Choroid plexus epithelial cell (primary cell): Measurements from ENCODE around the gene LAMP1.
A peak's percentile ranks its signal among the peaks of the same experiment; 100 is the strongest.

ENCODE experiments used
- DNase-seq: peaks from one replicate; pipeline ENCODE4 v3.0.0-alpha.2; 2010; ENCODE audit warnings: low read depth
- H3K4me3 ChIP-seq: 2 replicates; pipeline ENCODE4 v1.5.1; 2011; ENCODE audit warnings: low read depth, mild to moderate bottlenecking, control low read depth, low read length, moderate library complexity
- TF ChIP-seq, protein P1 (sequence below): conservative IDR thresholded peaks from 2 replicates; pipeline ENCODE4 v1.5.1; 2011; ENCODE audit warnings: low read depth, mild to moderate bottlenecking, control low read depth, inconsistent platforms, low read length, moderate library complexity

The LAMP1 gene

DNA sequence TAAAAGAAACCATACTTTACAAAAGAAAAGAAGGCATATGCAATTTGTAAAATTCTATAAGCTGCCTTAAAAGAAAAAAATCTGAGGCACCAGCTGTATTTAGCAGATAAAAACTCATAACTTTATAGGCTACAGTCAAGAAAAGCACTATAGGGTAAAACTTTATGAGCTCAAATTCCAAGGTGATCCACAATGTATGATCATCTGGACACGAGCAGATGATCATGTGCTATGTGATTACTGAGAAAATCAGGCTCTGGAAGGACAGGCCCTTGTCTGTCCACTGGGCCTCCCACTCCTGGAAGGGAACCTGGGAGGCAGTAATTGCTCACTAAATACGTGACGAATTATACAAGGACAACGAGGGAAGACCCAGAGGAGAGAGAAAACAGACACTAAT, 59.6 kb downstream of the LAMP1 start:
- no peak for DNase-seq
- H3K4me3 ChIP-seq: no peak overlapping the region
- TF ChIP-seq, protein P1, sequence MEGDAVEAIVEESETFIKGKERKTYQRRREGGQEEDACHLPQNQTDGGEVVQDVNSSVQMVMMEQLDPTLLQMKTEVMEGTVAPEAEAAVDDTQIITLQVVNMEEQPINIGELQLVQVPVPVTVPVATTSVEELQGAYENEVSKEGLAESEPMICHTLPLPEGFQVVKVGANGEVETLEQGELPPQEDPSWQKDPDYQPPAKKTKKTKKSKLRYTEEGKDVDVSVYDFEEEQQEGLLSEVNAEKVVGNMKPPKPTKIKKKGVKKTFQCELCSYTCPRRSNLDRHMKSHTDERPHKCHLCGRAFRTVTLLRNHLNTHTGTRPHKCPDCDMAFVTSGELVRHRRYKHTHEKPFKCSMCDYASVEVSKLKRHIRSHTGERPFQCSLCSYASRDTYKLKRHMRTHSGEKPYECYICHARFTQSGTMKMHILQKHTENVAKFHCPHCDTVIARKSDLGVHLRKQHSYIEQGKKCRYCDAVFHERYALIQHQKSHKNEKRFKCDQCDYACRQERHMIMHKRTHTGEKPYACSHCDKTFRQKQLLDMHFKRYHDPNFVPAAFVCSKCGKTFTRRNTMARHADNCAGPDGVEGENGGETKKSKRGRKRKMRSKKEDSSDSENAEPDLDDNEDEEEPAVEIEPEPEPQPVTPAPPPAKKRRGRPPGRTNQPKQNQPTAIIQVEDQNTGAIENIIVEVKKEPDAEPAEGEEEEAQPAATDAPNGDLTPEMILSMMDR: no peak

DNA sequence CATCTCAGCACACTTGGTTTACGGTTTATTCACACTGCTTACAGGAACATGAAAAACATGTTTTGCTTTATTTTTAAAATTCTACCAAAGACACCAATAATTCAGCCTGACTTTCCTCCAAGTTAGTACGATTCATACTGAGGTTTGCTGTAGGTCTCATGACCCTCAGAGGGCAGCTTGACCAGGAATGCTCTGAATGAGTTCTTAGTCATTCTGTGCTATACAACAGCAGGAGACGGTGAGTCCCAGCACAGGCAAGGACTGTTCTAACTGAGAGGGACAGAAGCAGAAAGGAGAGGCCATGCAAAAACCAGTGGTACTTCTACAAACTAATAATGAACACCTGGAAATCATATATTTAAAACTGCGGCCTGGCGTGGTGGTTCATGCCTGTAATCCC, 60.5 kb downstream of the LAMP1 start:
- peak; percentile 84 for DNase-seq
- TF ChIP-seq, protein P1: no peak
- H3K4me3 ChIP-seq: no peak overlapping the region

DNA sequence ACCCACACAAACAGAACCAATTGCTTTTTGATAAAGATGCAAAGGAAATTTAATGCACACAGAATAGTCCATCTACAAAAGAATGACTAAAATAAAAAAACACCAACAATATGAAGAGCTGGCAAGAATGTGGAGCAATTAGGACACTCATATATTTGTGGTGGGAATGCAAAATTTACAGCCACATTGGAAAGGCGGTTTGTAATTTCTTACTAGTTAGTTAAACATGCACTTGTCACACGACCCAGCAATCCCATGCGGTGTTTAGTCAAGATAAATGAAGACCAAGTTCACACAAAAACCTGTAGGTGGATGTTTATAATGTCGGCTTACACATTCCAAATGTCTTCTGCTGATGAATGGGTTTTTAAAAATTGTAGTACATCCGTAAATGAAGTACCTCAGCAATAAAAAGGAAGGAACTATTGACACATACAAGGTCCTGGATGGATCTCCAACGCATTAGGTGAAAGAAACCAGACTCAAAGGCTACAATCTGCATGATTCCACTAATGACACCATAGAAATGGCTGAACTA, 61.7 kb downstream of the LAMP1 start:
- TF ChIP-seq, protein P1: no peak

DNA sequence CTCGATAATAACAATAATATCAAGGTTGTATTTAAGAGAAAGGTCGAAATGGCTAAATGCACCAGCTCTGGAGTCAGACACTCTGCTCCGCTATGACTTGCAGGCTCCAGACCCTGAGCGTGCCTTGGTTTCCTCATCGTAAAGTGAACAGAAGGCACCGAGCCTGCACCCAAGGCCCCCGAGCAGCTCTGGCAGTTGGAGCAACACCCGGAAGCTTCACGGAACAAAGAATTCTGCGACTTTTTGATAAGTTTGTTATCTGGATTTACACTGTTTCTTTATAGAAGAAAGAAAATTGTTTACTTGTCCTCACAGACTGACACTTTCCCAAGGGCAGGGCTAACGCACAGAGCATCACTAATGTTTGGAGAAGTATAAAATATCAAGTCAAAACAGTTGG, 62.5 kb downstream of the LAMP1 start:
- TF ChIP-seq, protein P1: no peak
- DNase-seq: no peak
- no peak overlapping the region for H3K4me3 ChIP-seq

More for the DNA sequence above, 61.7 kb downstream of the LAMP1 start:
- H3K4me3 ChIP-seq: no peak overlapping the region
- DNase-seq: no peak

DNA sequence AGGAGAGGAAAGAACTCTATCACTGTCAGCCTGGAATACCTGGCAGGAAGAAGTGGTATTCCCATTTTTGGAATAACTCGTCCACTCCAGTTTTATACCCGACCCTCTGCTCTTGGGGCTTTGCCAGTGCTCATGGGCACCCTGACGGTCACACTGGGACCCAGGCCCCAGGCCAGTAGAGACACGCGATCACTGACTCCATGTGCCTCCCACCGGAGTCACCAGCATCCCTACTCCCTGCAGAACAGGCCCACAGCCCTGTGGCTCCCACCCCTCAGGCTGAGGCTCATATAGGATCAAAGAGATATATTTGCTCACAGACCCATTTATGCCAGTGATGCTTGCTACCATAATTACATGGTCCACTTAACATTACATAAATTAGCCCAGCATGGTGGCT, 63.4 kb downstream of the LAMP1 start:
- H3K4me3 ChIP-seq: no peak overlapping the region
- DNase-seq: no peak
- TF ChIP-seq, protein P1: no peak

DNA sequence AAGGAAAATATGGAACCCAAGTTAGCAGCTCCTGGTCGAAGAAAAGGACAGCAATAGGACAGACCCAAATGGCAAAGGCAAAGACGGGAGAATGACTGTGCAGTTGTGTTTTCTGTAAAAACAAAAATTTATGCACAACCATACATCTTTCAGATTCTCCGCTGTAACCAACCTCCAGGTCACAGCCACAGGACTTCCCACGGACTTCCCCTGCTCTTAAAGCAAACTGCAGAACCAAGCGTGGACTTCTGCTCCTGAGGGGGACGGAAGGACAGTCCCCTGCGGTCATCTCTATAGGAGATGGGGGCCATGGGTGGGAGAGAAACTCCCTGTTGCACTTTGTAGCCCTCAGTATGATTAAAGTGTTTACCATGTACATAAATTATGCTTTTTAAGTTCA, 64.4 kb downstream of the LAMP1 start:
- TF ChIP-seq, protein P1: no peak
- DNase-seq: no peak
- H3K4me3 ChIP-seq: no peak overlapping the region

DNA sequence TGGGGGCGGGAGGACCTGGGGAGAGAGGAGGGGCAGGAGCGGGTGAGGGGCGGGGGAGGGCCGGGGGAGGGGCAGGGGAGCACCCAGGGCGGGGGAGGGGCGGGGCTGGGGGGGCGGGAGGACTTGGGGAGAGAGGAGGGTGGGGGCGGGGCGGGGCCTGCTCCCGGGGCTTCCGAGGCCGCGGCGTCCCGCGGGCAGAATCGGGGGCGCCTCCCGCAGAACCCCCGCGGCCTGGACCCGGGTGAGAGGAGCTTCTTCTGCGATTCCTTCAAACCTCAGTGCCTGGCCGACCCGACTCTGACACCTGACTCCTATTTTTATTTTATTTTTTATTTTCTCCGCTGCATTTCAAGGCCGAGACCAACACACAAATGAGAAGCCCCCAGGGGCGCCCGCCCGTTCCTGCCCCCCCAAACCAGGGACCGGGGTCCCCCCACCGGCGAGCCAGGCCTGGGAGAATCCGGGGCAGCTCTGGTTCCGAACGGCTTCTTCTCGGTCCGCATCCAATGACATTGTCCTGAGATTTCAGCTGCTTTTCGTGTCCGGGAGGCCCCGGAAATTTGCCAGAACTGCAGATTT, 67.4 kb downstream of the LAMP1 start:
- peak overlapping the region; percentile 35 for H3K4me3 ChIP-seq
- TF ChIP-seq, protein P1: no peak
- DNase-seq: no peak
